AG09309 (cell line): Measurements from ENCODE around the gene AMPD3.

ENCODE experiments used
- DNase-seq: peaks from one replicate; pipeline ENCODE4 v3.0.0-alpha.2; 2010; ENCODE audit warnings: low read depth
- H3K4me3 ChIP-seq: 2 replicates; pipeline ENCODE4 v1.5.1; 2011; ENCODE audit warnings: mild to moderate bottlenecking, low read depth, low read length, moderate library complexity; ENCODE audit not compliant: control insufficient read depth
- TF ChIP-seq, protein P1 (sequence below): IDR thresholded peaks from 2 replicates; pipeline ENCODE4 v1.5.1; 2011; ENCODE audit warnings: mild to moderate bottlenecking, low read depth, low read length, inconsistent platforms; ENCODE audit not compliant: insufficient read depth, control insufficient read depth; ENCODE audit errors: missing control alignments

The AMPD3 gene

GRCh38 chr11:10502065-10502680 lies 47.1 kb downstream of the AMPD3 start:
- no peak overlapping the region for H3K4me3 ChIP-seq
- TF ChIP-seq, protein P1, sequence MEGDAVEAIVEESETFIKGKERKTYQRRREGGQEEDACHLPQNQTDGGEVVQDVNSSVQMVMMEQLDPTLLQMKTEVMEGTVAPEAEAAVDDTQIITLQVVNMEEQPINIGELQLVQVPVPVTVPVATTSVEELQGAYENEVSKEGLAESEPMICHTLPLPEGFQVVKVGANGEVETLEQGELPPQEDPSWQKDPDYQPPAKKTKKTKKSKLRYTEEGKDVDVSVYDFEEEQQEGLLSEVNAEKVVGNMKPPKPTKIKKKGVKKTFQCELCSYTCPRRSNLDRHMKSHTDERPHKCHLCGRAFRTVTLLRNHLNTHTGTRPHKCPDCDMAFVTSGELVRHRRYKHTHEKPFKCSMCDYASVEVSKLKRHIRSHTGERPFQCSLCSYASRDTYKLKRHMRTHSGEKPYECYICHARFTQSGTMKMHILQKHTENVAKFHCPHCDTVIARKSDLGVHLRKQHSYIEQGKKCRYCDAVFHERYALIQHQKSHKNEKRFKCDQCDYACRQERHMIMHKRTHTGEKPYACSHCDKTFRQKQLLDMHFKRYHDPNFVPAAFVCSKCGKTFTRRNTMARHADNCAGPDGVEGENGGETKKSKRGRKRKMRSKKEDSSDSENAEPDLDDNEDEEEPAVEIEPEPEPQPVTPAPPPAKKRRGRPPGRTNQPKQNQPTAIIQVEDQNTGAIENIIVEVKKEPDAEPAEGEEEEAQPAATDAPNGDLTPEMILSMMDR = no peak
- DNase-seq = no peak

DNA sequence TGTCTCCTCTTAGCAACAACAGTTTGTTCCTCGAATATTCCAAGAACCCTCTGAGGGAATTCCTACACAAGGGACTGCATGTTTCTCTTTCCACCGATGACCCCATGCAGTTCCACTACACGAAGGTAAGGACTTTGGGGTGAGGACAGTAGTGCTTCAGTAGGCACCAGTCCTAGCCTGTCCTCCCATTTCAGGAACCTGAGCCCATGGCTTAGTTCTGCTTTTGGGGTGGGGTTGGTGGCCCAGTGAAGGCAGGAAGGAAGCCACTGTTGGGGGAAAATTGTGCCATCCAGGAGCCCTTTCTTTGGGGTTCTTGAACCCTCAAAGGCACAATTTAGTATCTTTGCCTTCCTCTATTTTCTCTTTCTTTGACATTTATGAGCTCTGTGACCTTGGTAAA lies 47.7 kb downstream of the AMPD3 start:
- DNase-seq = no peak
- TF ChIP-seq, protein P1 = no peak
- no peak overlapping the region for H3K4me3 ChIP-seq

DNA sequence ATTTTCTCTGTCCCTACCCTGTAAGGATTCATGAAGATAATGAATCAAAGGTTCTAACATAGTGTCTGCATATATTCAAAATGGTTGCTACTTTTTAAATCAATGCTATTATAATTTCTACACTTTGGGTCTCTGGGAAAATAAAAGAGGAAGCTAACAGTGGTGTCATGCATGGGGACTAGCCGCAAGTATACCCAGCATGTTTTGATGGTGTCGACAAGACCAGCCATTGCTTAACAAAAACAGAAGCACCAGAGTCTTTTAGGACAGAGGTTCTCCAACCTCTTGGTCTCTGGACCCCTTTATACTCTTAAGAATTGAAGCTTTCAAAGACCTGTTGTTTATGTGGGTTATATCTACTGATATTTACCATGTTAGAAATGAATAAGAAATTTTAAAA lies 48.2 kb downstream of the AMPD3 start:
- DNase-seq = no peak
- TF ChIP-seq, protein P1 = no peak
- H3K4me3 ChIP-seq = no peak overlapping the region

DNA sequence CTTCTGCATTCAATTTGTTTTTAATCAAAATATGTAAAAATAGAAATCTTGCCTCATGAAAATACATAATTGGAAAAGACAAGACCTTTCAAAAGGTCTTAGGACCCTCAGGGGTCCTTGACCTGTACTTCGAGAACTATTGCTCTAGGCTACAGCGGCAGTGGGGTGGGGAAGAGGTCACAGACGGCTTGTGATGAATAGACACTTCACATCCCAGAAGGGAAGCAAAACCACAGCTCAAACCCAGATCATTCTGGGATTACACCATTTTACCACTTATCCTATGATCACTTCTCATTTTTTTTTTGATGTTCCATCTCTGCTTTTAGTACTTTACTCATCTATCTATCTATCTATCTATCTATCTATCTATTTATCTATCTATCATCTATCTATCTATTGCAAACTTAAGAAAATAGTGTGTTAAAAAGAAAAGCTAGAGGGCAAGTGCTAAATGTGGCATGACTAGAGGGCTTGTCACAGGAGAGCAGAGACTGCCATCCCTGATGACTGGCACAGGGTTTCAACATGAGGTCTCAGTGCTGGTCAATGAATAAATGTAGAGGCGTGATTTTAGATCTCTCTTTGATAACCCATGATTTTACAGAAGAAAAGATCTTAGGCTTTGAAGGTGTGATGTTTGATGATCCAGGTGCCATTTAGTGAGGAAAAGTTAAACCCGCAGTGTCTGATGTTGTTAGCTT lies 48.9 kb downstream of the AMPD3 start:
- DNase-seq = no peak
- TF ChIP-seq, protein P1 = no peak

DNA sequence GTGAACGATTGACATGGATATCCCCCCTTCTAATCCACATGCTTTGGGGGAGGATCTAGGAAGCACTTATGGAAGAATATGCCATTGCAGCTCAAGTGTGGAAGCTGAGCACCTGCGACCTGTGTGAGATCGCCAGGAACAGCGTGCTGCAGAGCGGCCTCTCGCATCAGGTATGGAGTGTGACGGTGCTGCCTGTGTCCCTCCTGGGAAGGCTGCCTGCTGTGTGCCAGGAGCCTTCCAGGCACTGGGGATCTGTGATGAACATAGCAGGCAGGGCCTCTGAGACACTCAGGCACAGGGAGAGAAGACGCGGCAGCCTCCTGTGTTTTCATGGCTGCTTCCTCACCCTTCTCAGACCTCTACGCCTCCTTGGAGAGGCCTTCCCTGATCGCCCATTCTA lies 49.4 kb downstream of the AMPD3 start:
- H3K4me3 ChIP-seq = no peak overlapping the region
- no peak for DNase-seq
- TF ChIP-seq, protein P1 = no peak

More for the DNA sequence above, 48.9 kb downstream of the AMPD3 start:
- no peak overlapping the region for H3K4me3 ChIP-seq

GRCh38 chr11:10505278-10506007 lies 50.4 kb downstream of the AMPD3 start:
- TF ChIP-seq, protein P1 = no peak
- no peak for DNase-seq
- H3K4me3 ChIP-seq = no peak overlapping the region
